GM18517 (cell line): ENCODE results near the gene NPIPB5.
"Not testable (repeated sequence)": the region's sequence is repeated elsewhere in the genome, so short reads cannot be mapped to it uniquely, and the experiment has no call there.

Source experiments
- ATAC-seq: cut with Tn5 transposase; IDR thresholded peaks from one replicate; pipeline ENCODE4 v1.9.1; 2021; ENCODE audit warnings: mild to moderate bottlenecking, moderate library complexity; ENCODE audit not compliant: unreplicated experiment

Gene NPIPB5

DNA sequence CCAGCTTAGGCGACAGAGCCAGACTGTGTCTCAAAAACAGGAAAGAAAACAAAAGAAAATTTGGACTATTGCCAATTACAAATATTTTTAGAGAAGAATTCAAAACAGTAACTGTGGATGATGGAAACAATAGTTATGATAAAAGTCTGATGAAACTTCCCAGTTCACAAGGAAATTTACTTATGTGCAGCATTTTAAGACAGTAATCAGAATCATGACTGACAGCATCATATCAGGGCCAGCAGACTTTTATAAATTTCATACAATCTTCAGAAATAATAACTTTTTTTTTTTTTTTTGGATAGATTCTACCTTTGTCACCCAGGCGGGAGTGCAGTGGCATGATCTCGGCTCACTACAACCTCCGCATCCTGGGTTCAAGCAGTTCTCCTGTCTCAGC lies at the start of gene NPIPB5:
Gene NPIPB5 (plus strand): TSS at position 301 of the 400 bp plus-strand sequence. CDS start 2,911 bp downstream, outside the sequence.
- ATAC-seq, result not testable (repeated sequence)

DNA sequence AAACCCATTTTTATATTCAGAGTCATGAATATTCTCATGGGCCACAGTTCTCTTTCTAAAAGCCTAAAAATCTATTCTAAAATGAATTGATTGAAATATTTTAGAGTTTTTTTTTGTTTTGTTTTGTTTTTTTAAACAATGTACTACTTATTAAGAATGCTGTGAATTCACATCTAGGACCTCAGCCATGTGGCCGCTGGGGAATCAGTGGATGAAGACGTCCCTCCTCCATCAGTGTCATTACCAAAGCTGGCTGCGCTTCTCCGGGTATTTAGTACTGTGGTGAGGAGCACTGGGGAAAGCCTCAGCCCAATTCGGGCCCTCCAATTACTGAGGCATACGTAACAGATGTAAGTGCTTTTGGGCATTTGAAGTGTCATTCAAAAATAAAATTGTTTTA lies 41.8 kb upstream of the NPIPB5 start:
- not testable (repeated sequence) for ATAC-seq

DNA sequence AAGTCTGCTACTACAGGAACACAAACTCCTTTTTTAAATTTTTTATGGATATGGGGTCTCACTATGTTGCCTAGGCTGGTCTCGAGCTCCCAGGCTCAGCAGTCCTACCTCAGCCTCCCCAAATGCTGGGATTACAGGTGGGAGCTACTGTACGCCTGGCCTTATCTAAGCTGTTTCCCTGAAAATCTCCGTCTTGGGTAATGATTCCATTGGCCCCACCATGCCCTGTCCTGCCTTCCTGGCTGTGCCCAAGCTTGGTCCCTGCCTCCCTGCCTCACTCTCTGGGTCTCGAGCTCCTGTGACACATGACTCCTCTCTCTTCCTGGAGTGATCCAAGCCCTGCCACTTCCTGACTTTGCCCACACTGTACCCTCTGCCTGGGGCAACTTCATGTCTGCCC lies 27.3 kb downstream of the NPIPB5 start:
- not testable (repeated sequence) for ATAC-seq

DNA sequence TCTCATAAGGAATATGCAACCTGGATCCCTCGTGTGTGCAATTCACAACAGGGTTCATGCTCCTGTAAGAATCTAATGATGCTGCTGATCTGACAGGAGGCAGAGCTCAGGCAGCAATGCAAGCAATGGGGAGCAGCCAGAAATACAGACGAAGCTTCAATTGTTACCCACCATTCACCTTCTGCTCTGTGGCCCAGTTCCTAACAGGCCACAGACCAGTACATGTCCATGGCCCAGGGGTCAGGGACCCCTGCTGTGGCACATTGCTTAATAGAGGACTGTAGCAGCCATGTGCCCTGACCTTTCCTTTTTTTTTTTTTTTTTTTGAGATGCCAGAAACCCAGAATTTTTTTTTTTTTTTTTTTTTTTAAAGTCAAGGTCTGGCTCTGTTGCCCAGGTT lies 34.1 kb downstream of the NPIPB5 start:
- ATAC-seq, result not testable (repeated sequence)

DNA sequence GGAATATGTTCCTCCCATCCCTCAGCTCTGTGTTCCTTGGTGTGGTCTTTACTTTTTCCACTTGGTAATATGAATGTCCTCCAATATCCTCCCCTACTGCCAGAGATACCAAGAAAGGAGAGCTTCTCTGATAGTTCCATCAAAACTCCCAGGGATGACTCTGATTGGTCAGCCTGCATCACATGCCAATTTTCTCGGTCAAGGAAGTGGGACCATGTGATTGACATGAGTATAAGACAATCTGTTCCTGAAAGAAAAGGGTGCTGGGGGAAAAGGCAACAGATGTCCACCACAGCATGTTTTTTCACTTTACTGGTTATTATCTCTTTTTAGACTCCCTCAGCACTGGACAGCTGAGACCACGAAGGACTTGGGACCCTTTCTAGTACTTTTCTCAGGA lies 35.9 kb downstream of the NPIPB5 start:
- not testable (repeated sequence) for ATAC-seq

DNA sequence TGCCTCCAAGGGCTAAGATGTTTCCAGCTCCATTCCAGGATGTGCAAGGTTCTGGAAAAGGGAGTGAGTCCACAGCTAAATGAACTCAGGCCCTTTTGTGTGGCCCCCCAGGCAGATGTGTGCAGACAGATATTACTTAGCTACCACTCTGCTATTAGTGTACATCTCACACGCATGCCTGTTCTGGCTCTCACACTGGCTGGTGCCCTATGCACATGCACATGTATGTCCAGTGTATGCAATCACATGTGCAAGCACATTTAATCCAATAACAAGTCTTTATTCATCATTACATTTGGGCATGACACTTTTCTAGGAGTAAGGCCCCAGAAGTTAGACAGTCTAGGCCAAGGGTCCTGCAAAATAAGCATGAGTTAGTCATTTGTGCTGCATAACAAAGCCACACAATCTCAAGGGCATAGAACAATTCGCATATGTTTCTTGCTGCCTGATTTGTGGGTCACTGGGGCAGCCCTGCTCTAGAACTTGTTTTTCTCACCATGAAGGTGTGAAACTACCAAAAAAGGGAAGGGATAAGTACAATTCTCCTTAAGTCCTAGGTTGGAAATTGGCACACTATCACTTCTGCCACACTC lies 36.6 kb downstream of the NPIPB5 start:
- not testable (repeated sequence) for ATAC-seq

DNA sequence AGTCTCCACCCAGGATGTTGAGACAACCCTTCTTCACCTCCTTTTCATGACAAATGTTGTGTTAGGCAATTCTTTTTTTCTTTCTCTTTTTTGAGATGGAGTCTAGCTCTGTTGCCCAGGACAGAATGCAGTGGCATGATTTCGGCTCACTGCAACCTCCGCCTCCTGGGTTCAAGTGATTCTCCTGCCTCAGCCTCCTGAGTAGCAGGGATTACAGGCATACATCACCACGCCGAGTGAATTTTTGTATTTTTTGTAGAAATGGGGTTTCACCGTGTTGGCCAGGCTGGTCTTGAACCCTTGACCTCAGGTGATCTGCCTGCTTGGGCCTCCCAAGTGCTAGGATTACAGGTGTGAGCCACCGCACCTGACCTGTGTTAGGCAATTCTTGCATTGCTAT lies 39.2 kb downstream of the NPIPB5 start:
- ATAC-seq, result not testable (repeated sequence)

DNA sequence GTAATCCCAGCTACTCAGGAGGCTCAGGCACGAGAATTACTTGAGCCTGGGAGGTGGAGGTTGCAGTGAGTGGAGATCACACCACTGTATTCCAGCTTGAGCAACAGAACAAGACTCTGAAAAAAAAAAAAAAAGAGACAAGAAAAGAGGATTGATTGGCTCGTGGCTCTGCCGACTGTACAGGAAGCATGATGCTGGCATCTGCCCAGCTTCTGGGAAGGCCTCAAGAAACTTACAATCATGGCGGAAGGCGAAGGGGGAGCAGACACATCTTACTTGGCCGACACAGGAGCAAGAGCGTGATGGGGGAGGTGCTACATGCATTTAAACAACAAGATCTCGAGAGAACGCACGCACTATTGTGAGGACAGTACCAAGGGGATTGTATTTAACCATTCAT lies 40.5 kb downstream of the NPIPB5 start:
- ATAC-seq, result not testable (repeated sequence)

DNA sequence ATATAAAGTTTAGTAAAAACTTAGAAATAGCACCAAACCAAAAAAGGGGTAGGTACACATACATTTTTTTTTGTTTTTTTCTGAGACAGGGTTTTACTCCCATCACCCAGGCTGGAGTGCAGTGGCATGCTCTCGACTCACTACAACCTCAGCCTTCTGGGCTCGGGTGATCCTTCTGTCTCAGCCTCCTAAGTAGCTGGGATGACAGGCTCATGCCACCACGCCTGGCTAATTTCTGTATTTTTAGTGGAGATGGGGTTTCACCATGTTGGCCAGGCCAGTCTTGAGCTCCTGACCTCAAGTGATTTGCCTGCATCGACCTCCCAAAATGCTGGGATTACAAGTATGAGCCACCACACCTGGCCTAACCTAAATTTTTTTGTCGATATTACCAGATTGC lies 41.0 kb downstream of the NPIPB5 start:
- not testable (repeated sequence) for ATAC-seq

DNA sequence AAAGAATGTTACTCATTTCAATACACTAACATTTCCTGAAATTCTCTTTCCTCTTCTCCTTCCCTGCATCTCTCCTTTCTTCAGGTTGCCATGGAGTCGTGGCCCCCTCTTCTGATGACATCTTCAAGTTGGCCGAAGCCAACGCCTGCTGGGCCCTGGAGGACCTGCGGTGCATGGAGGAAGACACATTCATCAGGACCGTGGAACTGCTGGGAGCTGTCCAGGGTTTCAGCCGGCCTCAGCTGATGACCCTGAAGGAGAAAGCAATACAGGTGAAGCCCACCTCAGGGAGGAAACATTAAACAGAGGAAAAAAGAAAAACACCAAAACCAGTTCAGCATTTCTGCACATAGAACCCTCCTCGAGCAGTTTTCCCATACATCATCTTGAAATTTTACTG lies 46.1 kb downstream of the NPIPB5 start:
- ATAC-seq, result not testable (repeated sequence)
